GM18502 (cell line): Measurements from ENCODE around the gene GIMAP7.
A peak's percentile ranks its signal among the peaks of the same experiment; 100 is the strongest.
"Not testable (repeated sequence)": the region's sequence is repeated elsewhere in the genome, so short reads cannot be mapped to it uniquely, and the experiment has no call there.

Experiments
- ATAC-seq: cut with Tn5 transposase; IDR thresholded peaks from one replicate; pipeline ENCODE4 v1.9.1; 2021; ENCODE audit warnings: mild to moderate bottlenecking; ENCODE audit not compliant: unreplicated experiment, poor library complexity

GIMAP7 gene

GRCh38 chr7:150507947-150508602 lies 6.6 kb upstream of the GIMAP7 start:
- ATAC-seq, result no peak

DNA sequence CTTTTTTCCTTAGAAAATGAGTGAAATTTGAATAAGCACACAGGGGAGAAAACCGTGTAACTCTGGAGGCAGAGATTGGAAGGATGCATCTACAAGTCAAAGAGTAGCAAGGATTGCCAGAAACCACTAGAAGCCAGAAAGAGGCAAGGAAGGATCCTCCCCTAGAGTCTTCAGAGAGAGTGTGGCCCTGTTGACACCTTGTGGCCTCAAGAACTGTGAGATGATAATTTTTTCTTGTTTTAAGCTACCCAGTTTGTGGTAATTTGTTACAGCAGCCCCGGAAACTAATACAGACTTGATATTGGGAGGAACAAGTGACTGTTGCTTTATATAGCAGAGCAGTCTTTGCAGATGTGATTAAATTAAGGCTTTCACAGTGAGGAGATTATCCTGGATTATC lies 3.6 kb upstream of the GIMAP7 start:
- no peak for ATAC-seq

- no peak for ATAC-seq
Measured at GRCh38 chr7:150513758-150514157, 914 bp upstream of the GIMAP7 start.

DNA sequence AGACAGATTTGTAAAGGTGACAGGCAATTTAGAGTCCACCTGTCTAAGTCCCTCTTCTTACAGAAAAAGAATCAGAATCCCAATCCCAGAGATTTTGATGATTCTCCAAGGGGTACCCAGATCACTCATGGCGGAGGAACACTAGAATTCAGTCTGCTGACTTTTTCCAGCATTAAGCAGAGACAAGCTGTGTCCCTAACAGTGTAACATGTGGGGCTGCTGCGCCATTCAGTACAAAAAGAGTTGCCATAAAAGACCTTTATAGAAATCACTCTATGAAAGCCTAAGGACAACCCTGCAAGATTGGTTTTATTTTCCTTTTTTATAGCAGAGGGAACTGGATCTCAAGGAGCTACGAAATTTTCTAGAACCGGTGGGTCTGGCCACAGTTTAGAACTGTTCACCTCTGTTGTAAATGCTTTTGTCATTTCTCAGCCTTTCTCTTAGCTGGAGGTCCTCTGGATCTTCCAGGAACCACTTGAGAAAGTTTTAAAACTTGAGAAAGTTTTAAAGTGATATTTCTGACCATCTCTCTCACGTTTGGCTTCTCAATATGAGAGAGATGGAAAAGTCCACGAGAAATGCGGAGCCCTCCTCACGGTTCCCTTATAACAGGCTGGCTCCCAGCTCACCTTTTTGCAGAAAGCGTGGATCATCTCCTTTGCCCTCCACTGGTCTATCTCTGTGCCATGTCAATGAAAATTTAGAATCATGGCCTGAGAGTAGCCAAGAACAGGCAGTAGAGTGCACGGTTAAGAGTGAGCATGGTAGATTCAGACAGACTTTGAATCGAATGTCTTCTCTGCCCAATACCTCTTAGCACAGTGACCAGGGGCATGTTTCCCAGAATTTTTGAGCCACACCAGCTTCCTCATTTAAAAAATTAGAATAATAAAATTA lies 826 bp downstream of the GIMAP7 start:
- peak; percentile 33 for ATAC-seq

GRCh38 chr7:150516956-150517745 lies 2.5 kb downstream of the GIMAP7 start:
- ATAC-seq, result no peak

DNA sequence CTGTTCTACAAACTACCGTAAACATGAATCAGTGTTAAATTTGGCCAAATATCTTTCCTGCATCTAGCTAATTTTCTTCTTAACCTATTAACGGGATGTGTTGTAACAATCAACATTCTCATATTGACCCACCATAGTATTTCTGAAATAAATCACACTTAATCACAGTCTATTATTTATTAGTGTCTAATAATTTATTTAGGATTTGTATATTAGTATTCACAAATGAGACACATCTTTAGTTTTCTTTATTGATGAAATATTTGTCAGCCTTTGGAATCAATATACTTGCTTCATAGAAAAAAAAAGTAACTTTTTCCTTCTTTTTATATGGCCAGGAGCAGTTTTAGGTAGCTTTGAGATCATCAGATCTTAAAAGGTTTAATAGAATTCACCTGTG lies 4.6 kb downstream of the GIMAP7 start:
- no peak for ATAC-seq

- no peak for ATAC-seq
Measured at GRCh38 chr7:150520145-150520544, 5.5 kb downstream of the GIMAP7 start.

DNA sequence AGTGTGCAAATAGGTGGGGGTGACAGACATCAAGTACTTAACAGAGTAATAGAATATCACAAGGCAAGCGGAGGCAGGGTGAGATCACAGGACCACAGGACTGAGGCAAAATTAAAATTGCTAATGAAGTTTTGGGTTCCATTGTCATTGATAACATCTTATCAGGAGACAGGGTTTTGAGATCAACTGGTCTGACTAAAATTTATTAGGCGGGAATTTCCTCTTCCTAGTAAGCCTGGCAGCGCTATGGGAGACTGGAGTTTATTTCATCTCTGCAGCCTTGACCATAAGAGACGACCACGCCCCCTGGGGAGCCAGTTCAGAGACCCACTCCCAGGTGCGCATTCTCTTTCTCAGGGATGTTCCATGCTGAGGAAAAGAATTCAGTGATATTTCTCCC lies 8.3 kb downstream of the GIMAP7 start:
- not testable (repeated sequence) for ATAC-seq

DNA sequence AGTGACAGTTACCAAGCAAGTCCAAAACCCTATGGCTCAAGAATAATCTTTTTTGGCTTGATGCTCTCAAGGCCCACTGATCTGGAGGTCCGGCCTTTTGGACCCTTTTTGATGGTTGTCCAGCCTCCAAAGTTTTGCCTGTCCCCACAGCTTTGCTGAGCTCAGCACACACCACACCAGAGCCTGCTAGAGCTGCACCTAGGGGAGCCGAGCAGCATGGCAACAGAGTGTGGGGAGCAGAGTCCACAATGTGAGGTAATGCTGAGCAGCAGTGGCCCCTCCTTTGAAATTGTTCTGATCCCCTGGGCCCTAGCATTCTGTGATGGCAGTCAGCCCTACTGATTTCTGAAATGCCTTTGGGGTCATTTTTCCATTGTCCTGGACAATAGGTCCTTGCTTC lies 9.3 kb downstream of the GIMAP7 start:
- no peak for ATAC-seq

DNA sequence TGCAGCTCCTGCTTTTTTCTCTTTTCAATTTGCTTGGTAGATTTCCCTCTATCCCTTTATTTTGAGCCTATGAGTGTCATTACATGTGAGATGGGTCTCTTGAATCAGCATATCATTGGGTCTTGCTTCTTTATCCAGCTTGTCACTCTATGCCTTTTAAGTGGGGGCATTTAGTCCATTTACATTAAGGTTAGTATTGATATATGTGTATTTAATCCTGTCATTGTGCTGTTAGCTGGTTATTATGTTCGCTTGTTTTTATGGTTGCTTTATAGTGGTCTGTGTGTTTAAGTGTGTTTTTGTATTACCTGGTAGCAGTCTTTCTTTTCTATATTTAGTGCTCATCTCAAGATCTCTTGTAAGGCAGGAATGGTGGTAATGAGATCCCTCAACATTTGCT lies 17.0 kb downstream of the GIMAP7 start:
- no peak for ATAC-seq

DNA sequence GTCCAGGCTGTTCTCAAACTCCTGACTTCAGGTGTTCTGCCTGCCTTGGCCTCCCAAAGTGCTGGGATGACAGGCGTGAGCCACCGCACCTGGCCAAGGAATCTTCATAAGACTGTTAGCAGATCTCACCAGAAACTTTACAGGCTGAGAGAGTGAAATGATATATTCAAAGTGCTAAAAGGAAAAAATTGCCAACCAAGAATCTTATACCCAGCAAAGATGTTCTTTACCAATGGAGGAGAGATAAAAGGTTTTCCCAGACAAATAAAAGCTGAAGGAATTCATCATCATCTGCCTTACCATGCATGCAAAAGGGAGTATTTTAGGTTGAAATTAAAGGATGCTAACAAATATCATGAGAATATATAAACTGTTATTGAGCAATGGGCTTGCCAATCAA lies 23.6 kb downstream of the GIMAP7 start:
- ATAC-seq, result no peak

DNA sequence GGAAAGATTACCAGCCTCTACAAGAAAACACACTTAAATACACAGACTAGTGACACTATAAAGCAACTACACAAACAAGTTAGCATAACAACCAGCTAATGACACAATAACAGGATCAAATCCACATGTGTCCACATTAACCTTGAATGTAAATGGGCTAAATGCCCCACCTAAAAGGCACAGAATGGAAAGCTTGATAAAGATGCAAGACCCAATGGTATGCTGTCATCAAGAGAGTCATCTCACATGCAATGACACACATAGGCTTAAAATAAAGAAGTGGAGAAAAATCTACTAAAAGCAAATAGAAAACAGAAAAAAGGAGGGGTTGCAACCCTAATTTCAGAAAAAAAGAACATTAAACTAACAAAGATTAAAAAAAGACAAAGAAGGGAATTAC lies 38.5 kb downstream of the GIMAP7 start:
- no peak for ATAC-seq

- no peak for ATAC-seq
Measured at GRCh38 chr7:150556521-150557138, 42.0 kb downstream of the GIMAP7 start.

GRCh38 chr7:150560486-150560885 lies 45.8 kb downstream of the GIMAP7 start:
- ATAC-seq, result no peak

GRCh38 chr7:150562919-150563318 lies 48.2 kb downstream of the GIMAP7 start:
- ATAC-seq, result no peak

- no peak for ATAC-seq
Measured at GRCh38 chr7:150564006-150564405, 49.3 kb downstream of the GIMAP7 start.

DNA sequence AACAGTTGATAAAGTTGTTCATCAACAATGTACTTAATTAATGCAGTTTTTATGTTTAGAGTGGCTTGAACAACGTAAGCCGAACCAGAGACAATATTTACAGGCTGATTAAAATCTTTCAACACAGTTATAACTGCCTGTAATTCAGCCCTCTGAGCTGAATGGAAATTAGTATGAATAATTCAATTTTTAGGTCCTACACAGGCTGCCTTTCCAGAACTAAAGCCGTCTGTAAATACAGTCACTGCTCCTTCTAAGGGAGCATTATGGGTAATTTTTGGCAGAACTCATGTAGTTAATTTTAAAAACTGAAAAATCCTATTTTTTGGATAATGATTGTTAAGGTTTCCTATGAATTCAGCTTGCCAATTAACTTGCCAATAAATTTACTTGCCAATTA lies 49.9 kb downstream of the GIMAP7 start:
- ATAC-seq, result no peak

DNA sequence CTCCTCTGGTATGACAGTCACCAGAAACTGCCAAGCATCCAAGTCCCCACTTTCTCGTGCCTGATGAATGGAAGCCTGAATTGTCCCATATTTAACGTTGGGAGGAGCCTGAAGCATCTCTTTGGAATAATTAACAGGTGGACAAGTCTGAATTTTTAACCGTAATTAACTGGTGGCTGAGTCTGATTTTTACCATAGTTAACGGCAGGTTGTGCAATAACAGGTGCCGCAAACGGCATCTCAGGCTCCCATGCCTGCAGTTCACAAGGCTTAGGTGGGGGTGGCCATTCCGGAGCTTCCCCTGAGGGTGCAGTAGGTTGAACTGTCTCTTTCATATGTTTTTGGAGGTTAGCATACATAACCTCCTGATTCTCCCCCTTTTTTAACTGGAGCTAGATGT lies 50.6 kb downstream of the GIMAP7 start:
- ATAC-seq, result no peak

DNA sequence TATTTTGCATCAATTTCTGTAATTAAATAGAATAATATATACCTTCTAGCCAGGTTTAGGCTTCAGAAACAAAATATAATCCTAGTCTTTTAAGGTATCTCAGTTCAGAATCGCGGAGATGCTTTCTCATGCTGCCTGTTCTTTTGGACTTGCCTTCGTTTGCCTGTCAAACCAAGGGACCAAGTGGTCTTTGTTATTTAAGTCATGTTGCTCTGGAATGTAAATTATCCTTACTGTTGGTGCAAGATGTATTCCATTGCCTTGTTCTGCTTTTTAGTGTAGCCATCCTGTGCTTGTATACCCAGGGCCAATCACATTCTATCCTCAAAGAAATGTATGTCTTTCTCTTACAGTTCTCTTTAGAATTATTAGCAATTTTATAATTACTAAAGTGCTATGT lies 51.5 kb downstream of the GIMAP7 start:
- ATAC-seq, result no peak

DNA sequence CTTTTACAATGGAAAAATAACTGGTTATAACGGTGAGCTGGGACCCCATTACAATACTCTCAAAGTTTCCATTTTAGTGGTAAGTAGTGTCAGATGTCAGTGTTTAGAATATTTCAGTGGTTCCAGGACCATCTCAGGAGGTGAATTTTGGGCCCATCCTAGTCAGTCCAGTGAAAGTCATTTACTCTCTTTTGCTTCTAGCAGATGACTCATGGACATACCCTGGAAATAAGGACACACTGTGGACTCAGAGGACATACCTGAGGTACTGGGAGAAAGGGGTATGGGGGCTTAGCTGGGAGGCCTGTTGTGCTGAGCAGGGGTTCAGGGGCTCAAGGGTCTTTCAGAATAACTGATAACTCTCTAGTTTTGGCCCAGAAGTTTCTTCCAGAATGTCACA lies 51.9 kb downstream of the GIMAP7 start:
- ATAC-seq, result no peak

DNA sequence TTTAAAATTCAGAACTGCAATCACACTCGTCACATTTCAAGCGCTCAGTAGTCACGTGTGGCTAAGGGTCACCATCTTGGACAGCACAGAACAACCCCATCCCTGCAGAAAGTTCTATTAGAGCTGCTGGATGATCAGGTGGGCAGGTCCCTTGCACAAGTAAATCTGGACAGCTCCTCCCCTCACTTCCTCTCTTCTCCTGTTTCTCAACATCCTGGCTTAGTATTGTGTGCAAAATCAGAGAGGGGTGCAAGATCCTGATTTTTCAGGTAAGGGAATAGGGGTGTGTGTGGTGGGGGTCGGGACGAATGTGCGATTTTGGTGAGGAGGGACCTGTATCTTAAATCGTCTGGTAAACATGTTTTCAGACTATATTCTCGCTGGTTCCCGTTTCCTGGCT lies 52.5 kb downstream of the GIMAP7 start, which contains the start of gene GIMAP4:
TSS of gene GIMAP4 (plus strand) at position 222 of the 400 bp plus-strand sequence. CDS start 2,512 bp downstream, outside the sequence.
- no peak for ATAC-seq
